GM12892 (cell line): ENCODE results near the gene APBA2.
"Not testable (repeated sequence)": the region's sequence is repeated elsewhere in the genome, so short reads cannot be mapped to it uniquely, and the experiment has no call there.

Experiments used
- DNase-seq: peaks from one replicate; pipeline ENCODE4 v3.0.0; 2011; ENCODE audit not compliant: insufficient read length
- FAIRE-seq: peaks from 2 replicates; lab custom pipeline; 2011; peaks lifted over from hg19 to GRCh38; lab: Jason Lieb, UNC
- POLR2A ChIP-seq: IDR thresholded peaks from 2 replicates; pipeline ENCODE4 v1.6.1; 2011; ENCODE audit warnings: low read depth, low read length, control low read depth
- POLR2AphosphoS5 ChIP-seq: IDR thresholded peaks from 2 replicates; pipeline ENCODE4 v1.6.1; 2011; ENCODE audit warnings: low read depth, low read length, control low read depth
- TAF1 ChIP-seq: IDR thresholded peaks from 2 replicates; pipeline ENCODE4 v1.6.1; 2011; ENCODE audit warnings: low read depth, mild to moderate bottlenecking, control low read depth, low read length, borderline replicate concordance

The APBA2 gene

GRCh38 chr15:29016518-29016917 lies 130.7 kb downstream of the APBA2 start:
- FAIRE-seq: no peak
- no peak for TF ChIP-seq POLR2A
- no peak for TF ChIP-seq POLR2AphosphoS5
- TF ChIP-seq TAF1: no peak
- DNase-seq: no peak

- FAIRE-seq (no peak), DNase-seq (no peak)
- TF ChIP-seq TAF1 (no peak), POLR2AphosphoS5 (no peak)
Observed at GRCh38 chr15:29018120-29018805, 132.5 kb downstream of the APBA2 start.

GRCh38 chr15:29018995-29019976 lies 133.5 kb downstream of the APBA2 start:
- TF ChIP-seq POLR2A (no peak), TAF1 (no peak), POLR2AphosphoS5 (no peak)
- no peak for DNase-seq
- FAIRE-seq: no peak

- no peak for TF ChIP-seq TAF1
- TF ChIP-seq POLR2AphosphoS5: no peak
- TF ChIP-seq POLR2A: no peak
- FAIRE-seq (no peak), DNase-seq (no peak)
Observed at GRCh38 chr15:29021857-29022256, 136.1 kb downstream of the APBA2 start.

GRCh38 chr15:29024662-29025061 lies 138.9 kb downstream of the APBA2 start:
- no peak for TF ChIP-seq POLR2A
- no peak for TF ChIP-seq TAF1
- no peak for TF ChIP-seq POLR2AphosphoS5
- FAIRE-seq (no peak), DNase-seq (no peak)

- not testable (repeated sequence) for DNase-seq, FAIRE-seq
Observed at GRCh38 chr15:29025411-29025810, 139.6 kb downstream of the APBA2 start.

- not testable (repeated sequence) for DNase-seq, FAIRE-seq
Observed at GRCh38 chr15:29028158-29028557, 142.4 kb downstream of the APBA2 start.

GRCh38 chr15:29029651-29030195 lies 143.9 kb downstream of the APBA2 start:
- FAIRE-seq: no peak
- TF ChIP-seq POLR2A: no peak
- no peak for TF ChIP-seq POLR2AphosphoS5
- no peak for TF ChIP-seq TAF1
- no peak for DNase-seq

GRCh38 chr15:29031502-29032228 lies 145.9 kb downstream of the APBA2 start:
- no peak for DNase-seq
- FAIRE-seq: no peak
- TF ChIP-seq TAF1 (no peak), POLR2A (no peak), POLR2AphosphoS5 (no peak)

- no peak for TF ChIP-seq POLR2AphosphoS5
- no peak for TF ChIP-seq POLR2A
- no peak for TF ChIP-seq TAF1
- DNase-seq (no peak), FAIRE-seq (no peak)
Observed at GRCh38 chr15:29032229-29032625, 146.5 kb downstream of the APBA2 start.

GRCh38 chr15:29032751-29033150 lies 147.0 kb downstream of the APBA2 start:
- no peak for FAIRE-seq
- TF ChIP-seq POLR2AphosphoS5: no peak
- DNase-seq: no peak

GRCh38 chr15:29034151-29034550 lies 148.4 kb downstream of the APBA2 start:
- no peak for FAIRE-seq
- no peak for TF ChIP-seq TAF1
- no peak for TF ChIP-seq POLR2A
- TF ChIP-seq POLR2AphosphoS5: no peak
- DNase-seq: no peak
